ENCODE data around the gene KCNMB2. TPM values are rescaled to one million over a fixed set of nuclear protein-coding genes. Genes with fewer than 3 reads are reported as not detected.
"Not testable (repeated sequence)": the region's sequence is repeated elsewhere in the genome, so short reads cannot be mapped to it uniquely, and the experiment has no call there.

KCNMB2 gene
- polyA plus RNA-seq, 3 donors = not detected

DNA sequence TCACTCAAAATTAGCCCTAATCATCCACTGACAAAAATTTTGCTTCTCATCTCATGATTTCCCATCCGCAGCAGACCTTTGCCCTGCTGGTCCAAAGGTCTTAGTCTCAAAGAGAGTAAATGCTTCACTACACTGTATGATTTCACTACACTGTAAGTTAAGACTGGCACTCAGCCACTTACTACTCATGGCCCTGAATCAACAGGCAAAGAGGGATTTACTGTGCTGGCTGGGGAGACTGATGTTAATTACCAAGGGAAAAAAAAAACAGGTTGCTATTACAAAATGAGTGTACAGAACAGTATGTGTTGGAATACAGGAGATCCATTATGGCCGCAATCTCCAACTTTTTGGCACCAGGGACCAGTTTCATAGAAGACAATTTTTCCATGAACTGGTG, 320.6 kb downstream of the KCNMB2 start:
- 90% methylated on average over 1 of the region's 2 CpGs for WGBS (ENCODE audit: insufficient coverage)
- H4K20me1 ChIP-seq (ENCODE audit: insufficient read depth, low read length) = no peaks in the 10 kb centered on the region
- no peak overlapping the region for H3K27ac ChIP-seq (ENCODE audit: low read depth in 1 of 2, low read length in 2 of 2)
- TF ChIP-seq, protein P1, sequence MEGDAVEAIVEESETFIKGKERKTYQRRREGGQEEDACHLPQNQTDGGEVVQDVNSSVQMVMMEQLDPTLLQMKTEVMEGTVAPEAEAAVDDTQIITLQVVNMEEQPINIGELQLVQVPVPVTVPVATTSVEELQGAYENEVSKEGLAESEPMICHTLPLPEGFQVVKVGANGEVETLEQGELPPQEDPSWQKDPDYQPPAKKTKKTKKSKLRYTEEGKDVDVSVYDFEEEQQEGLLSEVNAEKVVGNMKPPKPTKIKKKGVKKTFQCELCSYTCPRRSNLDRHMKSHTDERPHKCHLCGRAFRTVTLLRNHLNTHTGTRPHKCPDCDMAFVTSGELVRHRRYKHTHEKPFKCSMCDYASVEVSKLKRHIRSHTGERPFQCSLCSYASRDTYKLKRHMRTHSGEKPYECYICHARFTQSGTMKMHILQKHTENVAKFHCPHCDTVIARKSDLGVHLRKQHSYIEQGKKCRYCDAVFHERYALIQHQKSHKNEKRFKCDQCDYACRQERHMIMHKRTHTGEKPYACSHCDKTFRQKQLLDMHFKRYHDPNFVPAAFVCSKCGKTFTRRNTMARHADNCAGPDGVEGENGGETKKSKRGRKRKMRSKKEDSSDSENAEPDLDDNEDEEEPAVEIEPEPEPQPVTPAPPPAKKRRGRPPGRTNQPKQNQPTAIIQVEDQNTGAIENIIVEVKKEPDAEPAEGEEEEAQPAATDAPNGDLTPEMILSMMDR (IDR thresholded peaks at IDR 0.05) = no peak
- H3K9ac ChIP-seq (ENCODE audit: insufficient read depth, low read length, poor library complexity, severe bottlenecking) = no peak overlapping the region
- no peaks in the 10 kb centered on the region for H3K4me1 ChIP-seq (ENCODE audit: control insufficient read depth in 1 of 2, insufficient read depth in 2 of 2, low read length in 2 of 2)
- no peaks in the 10 kb centered on the region for H3K27me3 Mint-ChIP-seq (ENCODE audit: low read depth in 3 of 3)
- intact Hi-C loops (cut with micrococcal nuclease) = no loop called here
- peaks cover 0 to 9% (median 5%) of the 10 kb centered on the region in 7 donors for H3K9me3 Mint-ChIP-seq
- no peak overlapping the region for H3K27ac Mint-ChIP-seq
- no peak for DNase-seq
- no peak overlapping the region for H3K4me3 ChIP-seq (replicated peaks in 1 of 3; ENCODE audit: low read depth in 2 of 3, low read length in 3 of 3)
- H3K9me3 ChIP-seq (replicated peaks in 1 of 2; ENCODE audit: control insufficient read depth in 1 of 2, insufficient read depth in 1 of 2, low read length in 2 of 2) = peaks cover 8 to 10% of the 10 kb centered on the region in 2 donors
- H3K27me3 ChIP-seq (ENCODE audit: control insufficient read depth in 2 of 2, insufficient read depth in 2 of 2, low read length in 2 of 2) = no peaks in the 10 kb centered on the region
- H2AFZ ChIP-seq (ENCODE audit: insufficient read depth, low read depth, low read length, poor library complexity, severe bottlenecking) = no peak overlapping the region
- H3K36me3 ChIP-seq (replicated peaks in 1 of 2; ENCODE audit: control insufficient read depth in 1 of 2, insufficient read depth in 2 of 2, low read length in 2 of 2) = no peaks in the 10 kb centered on the region
- no peaks in the 10 kb centered on the region for H3K36me3 Mint-ChIP-seq
- no peak overlapping the region for H3K4me2 ChIP-seq (replicated peaks; ENCODE audit: extremely low read depth, low read length, poor library complexity, severe bottlenecking)
- H3K4me1 Mint-ChIP-seq = no peaks in the 10 kb centered on the region
- no peak overlapping the region for H3K4me3 Mint-ChIP-seq
- no peaks in the 10 kb centered on the region for H3K79me2 ChIP-seq (ENCODE audit: insufficient read depth, low read length)

DNA sequence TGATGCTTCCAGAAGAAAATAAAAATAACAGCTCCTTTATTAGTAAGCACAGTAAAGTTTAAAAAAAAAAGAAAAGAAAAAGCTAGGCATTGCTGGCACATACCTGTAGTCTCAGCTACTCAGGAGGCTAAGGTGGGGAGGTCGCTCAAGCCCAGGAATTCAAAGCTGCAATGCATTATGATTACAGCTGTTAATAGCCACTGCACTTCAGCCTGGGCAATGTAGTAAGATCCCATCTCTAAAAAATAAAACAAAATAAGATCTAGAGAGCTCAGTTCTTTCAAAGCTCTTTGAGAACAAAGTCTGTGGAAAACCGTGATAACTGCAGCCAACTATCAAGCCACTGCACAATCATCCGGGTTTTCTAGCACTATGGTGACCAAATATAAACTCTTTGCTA, 323.1 kb downstream of the KCNMB2 start:
- Mint-ChIP-seq H3K36me3 (no peaks in the 10 kb centered on the region), H3K27me3 (ENCODE audit: low read depth in 3 of 3) (no peaks in the 10 kb centered on the region), H3K4me3 (no peak overlapping the region), H3K9me3 (peaks cover 0 to 9% (median 5%) of the 10 kb centered on the region in 7 donors), H3K4me1 (no peaks in the 10 kb centered on the region), H3K27ac (no peak overlapping the region)
- Histone ChIP-seq H2AFZ (ENCODE audit: insufficient read depth, low read depth, low read length, poor library complexity, severe bottlenecking) (no peak overlapping the region), H3K79me2 (ENCODE audit: insufficient read depth, low read length) (no peaks in the 10 kb centered on the region), H4K20me1 (ENCODE audit: insufficient read depth, low read length) (no peaks in the 10 kb centered on the region), H3K9ac (ENCODE audit: insufficient read depth, low read length, poor library complexity, severe bottlenecking) (no peak overlapping the region), H3K9me3 (replicated peaks in 1 of 2; ENCODE audit: control insufficient read depth in 1 of 2, insufficient read depth in 1 of 2, low read length in 2 of 2) (peaks cover 8 to 10% of the 10 kb centered on the region in 2 donors), H3K4me1 (ENCODE audit: control insufficient read depth in 1 of 2, insufficient read depth in 2 of 2, low read length in 2 of 2) (no peaks in the 10 kb centered on the region), H3K27me3 (ENCODE audit: control insufficient read depth in 2 of 2, insufficient read depth in 2 of 2, low read length in 2 of 2) (no peaks in the 10 kb centered on the region), H3K27ac (ENCODE audit: low read depth in 1 of 2, low read length in 2 of 2) (no peak overlapping the region), H3K4me3 (replicated peaks in 1 of 3; ENCODE audit: low read depth in 2 of 3, low read length in 3 of 3) (no peak overlapping the region), H3K4me2 (replicated peaks; ENCODE audit: extremely low read depth, low read length, poor library complexity, severe bottlenecking) (no peak overlapping the region), H3K36me3 (replicated peaks in 1 of 2; ENCODE audit: control insufficient read depth in 1 of 2, insufficient read depth in 2 of 2, low read length in 2 of 2) (no peaks in the 10 kb centered on the region)
- TF ChIP-seq, protein P1 (IDR thresholded peaks at IDR 0.05) = no peak
- intact Hi-C loops (cut with micrococcal nuclease) = no loop called here
- no CpG with 5 or more reads among the region's 3 CpGs for WGBS (ENCODE audit: insufficient coverage)
- no peak for DNase-seq

DNA sequence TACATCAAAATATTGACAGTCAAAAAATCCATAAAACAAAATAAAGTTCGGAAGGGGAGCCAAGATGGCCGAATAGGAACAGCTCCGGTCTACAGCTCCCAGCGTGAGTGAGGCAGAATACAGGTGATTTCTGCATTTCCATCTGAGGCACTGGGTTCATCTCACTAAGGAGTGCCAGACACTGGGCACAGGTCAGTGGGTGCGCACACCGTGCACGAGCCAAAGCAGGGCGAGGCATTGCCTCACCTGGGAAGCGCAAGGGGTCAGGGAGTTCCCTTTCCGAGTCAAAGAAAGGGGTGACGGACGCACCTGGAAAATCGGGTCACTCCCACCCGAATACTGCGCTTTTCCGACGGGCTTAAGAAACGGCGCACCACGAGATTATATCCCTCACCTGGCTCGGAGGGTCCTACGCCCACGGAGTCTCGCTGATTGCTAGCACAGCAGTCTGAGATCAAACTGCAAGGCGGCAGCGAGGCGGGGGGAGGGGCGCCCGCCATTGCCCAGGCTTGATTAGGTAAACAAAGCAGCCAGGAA, 323.7 kb downstream of the KCNMB2 start:
- not testable (repeated sequence) for H3K4me1 Mint-ChIP-seq, H3K4me3 Mint-ChIP-seq
- peaks cover 8 to 10% of the 10 kb centered on the region in 2 donors for H3K9me3 ChIP-seq (replicated peaks in 1 of 2; ENCODE audit: control insufficient read depth in 1 of 2, insufficient read depth in 1 of 2, low read length in 2 of 2)

More for the DNA sequence above, 323.7 kb downstream of the KCNMB2 start:
- H3K27ac ChIP-seq (ENCODE audit: low read depth in 1 of 2, low read length in 2 of 2); H3K4me3 ChIP-seq (replicated peaks in 1 of 3; ENCODE audit: low read depth in 2 of 3, low read length in 3 of 3); H3K36me3 Mint-ChIP-seq; H3K27me3 Mint-ChIP-seq (ENCODE audit: low read depth in 3 of 3); DNase-seq; H4K20me1 ChIP-seq (ENCODE audit: insufficient read depth, low read length); H3K9ac ChIP-seq (ENCODE audit: insufficient read depth, low read length, poor library complexity, severe bottlenecking); H2AFZ ChIP-seq (ENCODE audit: insufficient read depth, low read depth, low read length, poor library complexity, severe bottlenecking); H3K9me3 Mint-ChIP-seq; H3K27ac Mint-ChIP-seq; H3K4me2 ChIP-seq (replicated peaks; ENCODE audit: extremely low read depth, low read length, poor library complexity, severe bottlenecking); H3K36me3 ChIP-seq (replicated peaks in 1 of 2; ENCODE audit: control insufficient read depth in 1 of 2, insufficient read depth in 2 of 2, low read length in 2 of 2); intact Hi-C loops (cut with micrococcal nuclease); H3K27me3 ChIP-seq (ENCODE audit: control insufficient read depth in 2 of 2, insufficient read depth in 2 of 2, low read length in 2 of 2); H3K79me2 ChIP-seq (ENCODE audit: insufficient read depth, low read length); H3K4me1 ChIP-seq (ENCODE audit: control insufficient read depth in 1 of 2, insufficient read depth in 2 of 2, low read length in 2 of 2): not testable (repeated sequence)
- WGBS (ENCODE audit: insufficient coverage) = 98% methylated on average over 4 of the region's 29 CpGs
